GF-D8 (cell line): ENCODE data around the gene TCP11.
A peak's percentile ranks its signal among the peaks of the same experiment; 100 is the strongest.

Experiments
- DNase-seq: peaks from one replicate; lab custom pipeline; 2025; lab: John Stamatoyannopoulos, UW

TCP11 gene

DNA sequence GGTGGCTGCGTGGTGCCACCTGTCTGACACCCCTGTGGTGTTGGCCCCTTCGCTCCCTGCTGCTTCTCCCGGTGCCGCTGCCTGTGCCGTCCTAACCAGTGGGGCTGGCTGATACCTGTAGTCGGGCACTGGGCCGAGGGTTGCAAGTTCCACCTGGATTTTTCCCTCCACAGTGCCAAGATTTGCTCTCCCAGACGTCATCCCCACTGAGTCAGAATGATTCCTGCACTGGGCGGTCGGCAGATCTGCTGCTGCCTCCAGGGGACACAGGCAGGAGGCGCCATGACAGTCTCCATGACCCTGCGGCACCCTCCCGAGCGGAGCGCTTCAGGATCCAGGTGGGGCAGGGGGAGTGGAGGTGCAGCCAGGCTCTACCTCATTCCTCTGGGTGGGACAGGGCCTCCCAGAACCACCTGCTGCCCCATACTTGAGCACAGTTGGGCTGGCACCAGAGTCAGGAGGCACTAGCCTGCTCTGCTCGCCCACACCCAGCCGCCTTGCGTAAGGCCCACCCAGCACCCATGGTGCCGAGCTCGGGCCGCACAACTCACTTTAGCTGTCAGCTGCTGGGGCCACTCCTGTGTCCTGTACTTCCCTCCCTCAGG, 60.2 kb downstream of the TCP11 start:
- peak; percentile 34 for DNase-seq

GRCh38 chr6:35080016-35080680, 61.0 kb downstream of the TCP11 start:
- no peak for DNase-seq

GRCh38 chr6:35079311-35080000, 61.7 kb downstream of the TCP11 start:
- DNase-seq = no peak

- no peak for DNase-seq
Measured at GRCh38 chr6:35078896-35079295, 62.2 kb downstream of the TCP11 start.

- no peak for DNase-seq
Measured at GRCh38 chr6:35078226-35078850, 62.8 kb downstream of the TCP11 start.

DNA sequence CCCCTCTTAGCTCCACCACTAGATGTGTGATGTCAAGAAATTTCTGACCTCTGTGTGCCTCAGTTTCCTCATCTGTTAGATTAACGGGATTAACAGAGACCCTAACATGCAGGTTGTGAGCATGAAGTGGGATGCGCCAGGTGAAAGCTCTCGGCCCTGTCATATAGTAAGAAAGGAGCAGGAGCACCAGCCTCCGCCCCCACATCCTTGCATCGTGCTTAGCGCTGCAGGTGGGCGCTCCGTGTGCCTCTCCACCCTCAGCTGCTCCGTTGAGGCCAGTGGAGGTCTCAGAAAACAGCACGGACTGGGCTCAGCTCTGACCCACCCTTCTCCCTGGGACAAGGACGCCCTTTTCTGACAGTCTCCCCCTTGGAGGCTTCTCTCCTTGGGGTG, 63.4 kb downstream of the TCP11 start:
- DNase-seq = no peak

- no peak for DNase-seq
Measured at GRCh38 chr6:35076997-35077712, 64.0 kb downstream of the TCP11 start.

- DNase-seq = no peak
Measured at GRCh38 chr6:35073766-35074471, 67.2 kb downstream of the TCP11 start.

- no peak for DNase-seq
Measured at GRCh38 chr6:35073211-35073610, 67.9 kb downstream of the TCP11 start.

GRCh38 chr6:35072698-35073055, 68.5 kb downstream of the TCP11 start:
- DNase-seq = no peak

- DNase-seq = no peak
Measured at GRCh38 chr6:35072051-35072697, 69.0 kb downstream of the TCP11 start.

GRCh38 chr6:35071347-35071994, 69.7 kb downstream of the TCP11 start:
- no peak for DNase-seq

GRCh38 chr6:35070111-35070510, 71.0 kb downstream of the TCP11 start:
- DNase-seq = no peak

DNA sequence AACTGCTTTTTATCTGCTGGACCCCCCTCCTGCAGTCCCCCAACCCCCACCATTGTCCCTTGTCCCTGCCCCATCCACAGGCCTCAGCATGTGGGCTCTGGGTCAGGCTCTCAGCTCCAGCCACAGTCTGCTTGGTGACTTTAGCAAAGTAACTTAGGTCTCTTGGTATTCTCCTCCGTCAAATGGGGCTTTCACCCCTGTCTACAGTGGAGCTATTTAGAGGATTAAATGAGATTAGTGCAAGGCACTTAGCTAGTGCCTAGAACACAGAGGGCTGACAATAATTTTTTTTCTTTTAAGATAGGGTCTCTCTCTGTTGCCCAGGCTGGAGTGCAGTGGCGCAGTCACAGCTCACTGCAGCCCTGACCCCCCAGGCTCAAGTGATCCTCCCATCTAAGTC, 71.9 kb downstream of the TCP11 start:
- no peak for DNase-seq

DNA sequence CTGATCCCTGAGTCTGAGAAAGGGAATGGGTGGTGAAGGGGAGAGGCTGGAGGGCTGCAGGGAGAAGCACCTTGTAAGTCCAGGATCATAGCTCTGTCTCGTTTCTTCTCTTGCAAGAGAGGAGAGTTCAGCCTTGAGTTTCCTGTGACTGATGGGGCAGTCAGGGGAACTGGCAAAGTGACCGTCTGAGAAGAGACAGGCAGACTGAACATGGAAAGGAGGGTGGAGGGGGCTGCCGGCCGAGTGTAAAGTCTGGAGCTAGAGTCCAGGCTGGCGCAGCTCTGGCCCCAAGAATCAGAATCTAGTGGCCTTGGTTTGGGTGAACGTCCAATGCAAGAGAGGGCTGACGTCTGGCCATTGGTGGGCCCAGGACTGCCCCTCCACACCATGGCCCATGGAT, 72.5 kb downstream of the TCP11 start:
- DNase-seq = no peak

- no peak for DNase-seq
Measured at GRCh38 chr6:35068206-35068605, 72.9 kb downstream of the TCP11 start.
